NCI-H524 treated with DMSO at 0.1 percent for 48 hours (cell line): ENCODE data around the gene UNCX.
"Not testable (repeated sequence)": the region's sequence is repeated elsewhere in the genome, so short reads cannot be mapped to it uniquely, and the experiment has no call there.

Experiments
- DNase-seq: peaks from one replicate; lab custom pipeline; 2025; lab: John Stamatoyannopoulos, UW

The UNCX gene

DNA sequence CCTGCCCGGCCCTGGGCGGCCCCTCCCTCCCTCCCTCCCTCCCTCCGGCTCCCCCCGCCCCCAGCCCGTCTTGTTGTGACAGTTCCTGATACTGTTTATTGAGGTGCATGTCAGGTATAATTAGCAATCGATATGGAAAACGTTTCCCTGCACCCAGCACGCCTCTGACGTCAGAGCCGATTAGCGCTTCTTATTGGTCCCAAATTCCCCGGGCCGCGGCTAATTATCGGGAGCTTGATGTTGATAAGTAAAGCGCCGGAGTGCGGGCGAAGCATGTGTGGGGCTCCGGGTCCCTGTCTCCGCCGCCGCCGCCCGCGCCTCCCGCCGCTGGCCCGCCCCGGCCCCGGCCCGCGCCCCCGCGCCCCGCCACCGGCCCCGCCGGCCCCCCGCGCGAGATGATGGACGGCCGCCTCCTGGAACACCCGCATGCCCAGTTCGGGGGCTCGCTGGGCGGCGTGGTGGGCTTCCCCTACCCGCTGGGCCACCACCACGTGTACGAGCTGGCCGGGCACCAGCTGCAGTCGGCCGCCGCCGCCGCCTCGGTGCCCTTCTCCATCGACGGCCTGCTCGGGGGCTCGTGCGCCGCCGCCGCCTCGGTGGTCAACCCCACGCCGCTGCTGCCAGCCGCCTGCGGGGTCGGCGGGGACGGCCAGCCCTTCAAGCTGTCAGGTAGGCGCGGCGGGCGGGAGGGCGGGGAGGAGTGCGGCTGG is at the start of gene UNCX:
TSS of gene UNCX (plus strand) at position 250 of the 710 bp plus-strand sequence. CDS start at position 396, 146 bp downstream.
- no peak for DNase-seq

DNA sequence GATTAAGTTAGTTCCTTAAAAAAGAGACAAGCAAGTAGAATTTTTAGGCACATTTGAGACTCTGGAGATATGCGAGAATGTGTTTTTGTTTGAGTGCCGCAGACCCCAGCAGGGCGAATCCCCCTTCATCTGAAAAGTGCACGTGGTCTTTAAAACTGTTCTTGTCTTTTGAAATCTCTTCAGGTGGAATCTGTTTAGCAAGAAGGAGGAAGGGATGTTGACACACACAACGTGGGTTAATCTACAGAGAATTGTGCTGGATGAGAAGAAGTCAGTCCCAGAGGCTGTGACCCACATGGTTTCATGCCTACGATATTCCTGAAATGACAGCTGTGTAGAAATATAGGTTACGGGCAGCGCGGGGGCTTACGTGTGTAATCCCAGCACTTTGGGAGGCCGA is 45.5 kb upstream of the UNCX start:
- DNase-seq, result no peak

DNA sequence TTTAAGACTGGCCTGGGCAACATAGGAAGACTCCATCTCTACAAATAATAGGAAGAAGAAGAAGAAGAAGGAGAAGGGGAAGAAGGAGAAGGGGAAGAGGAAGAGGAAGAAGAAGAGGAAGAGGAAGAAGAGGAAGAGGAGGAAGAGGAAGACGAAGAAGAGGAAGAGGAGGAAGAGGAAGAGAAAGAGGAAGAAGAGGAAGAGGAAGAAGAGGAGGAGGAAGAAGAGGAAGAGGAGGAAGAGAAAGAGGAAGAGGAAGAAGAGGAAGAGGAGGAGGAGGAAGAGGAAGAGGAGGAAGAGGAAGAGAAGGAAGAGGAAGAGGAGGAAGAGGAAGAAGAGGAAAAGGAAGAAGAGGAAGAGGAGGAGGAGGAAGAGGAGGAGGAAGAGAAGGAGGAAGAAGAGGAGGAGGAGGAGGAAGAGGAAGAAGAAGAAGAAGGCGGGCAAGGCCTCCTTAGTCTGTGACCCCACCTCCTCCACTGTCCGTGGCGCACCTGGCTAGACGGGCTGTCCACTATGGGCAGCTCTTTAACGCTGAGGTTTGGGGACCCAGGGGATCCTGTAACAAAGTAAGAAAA is 43.9 kb upstream of the UNCX start:
- no peak for DNase-seq

DNA sequence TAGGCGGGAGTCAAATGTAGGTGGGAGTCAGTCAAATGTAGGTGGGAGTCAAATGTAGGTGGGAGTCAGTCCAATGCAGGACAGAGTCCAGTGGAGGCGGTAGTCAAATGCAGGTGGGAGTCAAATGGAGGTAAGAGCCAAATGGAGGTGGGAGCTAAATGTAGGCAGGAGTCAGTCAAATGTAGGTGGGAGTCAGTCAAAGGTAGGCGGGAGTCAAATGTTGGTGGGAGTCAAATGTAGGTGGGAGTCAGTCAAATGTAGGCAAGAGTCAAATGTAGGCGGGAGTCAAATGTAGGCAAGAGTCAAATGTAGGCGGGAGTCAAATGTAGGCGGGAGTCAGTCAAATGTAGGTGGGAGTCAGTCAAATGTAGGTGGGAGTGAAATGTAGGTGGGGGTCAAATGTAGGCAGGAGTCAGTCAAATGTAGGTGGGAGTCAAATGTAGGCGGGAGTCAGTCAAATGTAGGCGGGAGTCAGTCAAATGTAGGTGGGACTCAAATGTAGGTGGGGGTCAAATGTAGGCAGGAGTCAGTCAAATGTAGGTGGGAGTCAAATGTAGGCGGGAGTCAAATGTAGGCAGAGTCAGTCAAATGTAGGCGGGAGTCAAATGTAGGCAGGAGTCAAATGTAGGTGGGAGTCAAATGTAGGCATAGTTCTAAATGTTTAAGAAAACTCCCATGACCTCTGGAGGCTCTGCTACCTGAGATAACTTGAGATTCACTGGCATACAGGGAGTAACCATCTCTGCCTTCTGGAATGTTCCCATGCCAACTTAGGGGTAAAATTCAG is 42.5 kb upstream of the UNCX start:
- DNase-seq, result no peak

DNA sequence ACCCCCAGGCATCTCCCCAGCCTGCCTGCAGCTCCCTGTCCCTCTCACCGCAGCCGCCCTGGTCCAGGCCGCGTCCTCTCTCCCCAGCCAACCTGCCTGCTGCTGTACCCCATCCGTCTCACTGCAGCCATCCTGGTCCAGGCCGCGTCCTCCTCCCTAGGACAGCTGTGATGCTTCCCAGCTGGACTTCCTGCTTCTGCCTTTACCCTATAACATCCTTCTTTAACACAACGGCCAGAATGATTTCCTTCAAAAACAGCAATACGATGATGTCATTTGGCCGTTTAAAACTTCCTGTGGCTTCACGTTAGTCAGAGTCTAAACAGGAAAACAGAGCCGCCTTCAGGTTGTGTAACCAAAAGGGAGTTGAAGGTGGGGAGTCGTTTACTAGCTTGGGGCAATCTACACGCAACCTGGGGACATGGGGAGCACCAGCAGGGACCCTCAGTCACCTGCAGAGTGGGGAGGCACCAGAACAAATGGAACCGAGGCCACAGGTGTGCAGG is 40.4 kb upstream of the UNCX start:
- DNase-seq, result no peak

DNA sequence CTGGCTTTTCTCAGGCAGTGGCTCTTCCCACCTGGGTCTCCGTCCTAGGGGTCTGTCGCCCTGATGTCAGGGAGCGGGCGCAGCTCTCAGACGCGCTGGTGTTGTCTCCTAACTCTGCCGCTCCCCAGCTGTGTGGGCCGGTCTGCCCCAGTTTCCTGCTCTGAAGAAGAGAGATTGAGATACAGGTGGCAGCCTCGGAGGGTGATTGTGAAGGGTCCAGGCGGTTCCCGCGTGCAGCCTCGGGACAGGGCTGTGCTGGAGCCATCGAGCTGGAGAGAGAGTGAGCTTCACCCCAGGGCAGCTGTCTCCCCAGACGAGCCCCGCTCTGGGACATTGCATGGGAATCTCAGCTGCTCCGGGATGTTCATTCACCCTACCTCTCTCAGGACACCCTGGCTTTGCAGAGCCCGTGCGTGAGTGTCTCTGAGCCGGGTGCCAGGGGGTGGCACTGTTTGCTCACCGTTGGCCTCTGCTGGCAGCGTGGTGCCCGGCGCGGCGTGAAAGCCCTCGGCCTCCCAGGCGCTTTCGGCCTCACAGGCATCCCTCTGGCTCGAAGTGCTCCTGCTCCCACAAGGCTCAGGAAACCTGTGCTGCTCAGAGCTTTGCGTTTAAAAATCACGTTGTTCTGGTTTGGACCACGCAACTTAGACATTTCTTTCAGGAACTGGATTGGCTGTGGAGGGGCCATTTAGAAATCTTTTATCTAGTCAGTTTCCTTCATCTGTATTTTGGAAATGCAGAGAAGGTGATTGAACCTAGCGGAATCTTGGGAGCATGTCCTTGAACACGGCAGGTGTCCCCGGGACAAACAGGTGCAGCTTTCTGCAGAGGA is 38.9 kb upstream of the UNCX start:
- DNase-seq, result no peak

DNA sequence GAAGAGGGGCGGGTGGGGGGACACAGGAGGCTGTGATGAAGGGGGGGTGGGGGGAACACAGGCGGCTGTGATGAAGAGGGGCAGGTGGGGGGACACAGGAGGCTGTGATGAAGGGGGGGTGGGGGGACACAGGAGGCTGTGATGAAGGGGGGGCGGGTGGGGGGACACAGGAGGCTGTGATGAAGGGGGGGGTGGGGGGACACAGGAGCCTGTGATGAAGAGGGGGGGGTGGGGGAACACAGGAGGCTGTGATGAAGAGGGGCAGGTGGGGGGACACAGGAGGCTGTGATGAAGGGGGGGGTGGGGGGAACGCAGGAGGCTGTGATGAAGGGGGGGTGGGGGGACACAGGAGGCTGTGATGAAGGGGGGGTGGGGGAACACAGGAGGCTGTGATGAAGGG is 36.2 kb upstream of the UNCX start:
- not testable (repeated sequence) for DNase-seq

DNA sequence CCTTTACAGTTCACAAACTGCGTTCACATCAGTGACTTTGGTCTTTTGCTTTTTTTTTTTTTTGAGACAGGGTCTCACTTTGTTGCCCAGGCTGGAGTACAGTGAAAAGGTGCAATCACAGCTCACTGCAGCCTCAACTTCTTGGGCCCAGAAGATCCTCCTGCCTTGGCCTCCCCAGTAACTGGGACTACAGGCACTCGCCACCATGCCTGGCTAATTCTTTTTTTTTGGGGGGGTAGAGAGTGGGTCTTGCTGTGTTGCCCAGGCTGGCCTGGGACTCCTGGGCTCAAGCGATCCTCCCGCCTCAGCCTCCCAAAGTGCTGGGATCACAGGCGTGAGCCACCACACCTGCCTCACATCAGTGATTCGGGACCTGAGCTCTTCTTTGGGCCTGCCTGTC is 35.7 kb upstream of the UNCX start:
- no peak for DNase-seq

DNA sequence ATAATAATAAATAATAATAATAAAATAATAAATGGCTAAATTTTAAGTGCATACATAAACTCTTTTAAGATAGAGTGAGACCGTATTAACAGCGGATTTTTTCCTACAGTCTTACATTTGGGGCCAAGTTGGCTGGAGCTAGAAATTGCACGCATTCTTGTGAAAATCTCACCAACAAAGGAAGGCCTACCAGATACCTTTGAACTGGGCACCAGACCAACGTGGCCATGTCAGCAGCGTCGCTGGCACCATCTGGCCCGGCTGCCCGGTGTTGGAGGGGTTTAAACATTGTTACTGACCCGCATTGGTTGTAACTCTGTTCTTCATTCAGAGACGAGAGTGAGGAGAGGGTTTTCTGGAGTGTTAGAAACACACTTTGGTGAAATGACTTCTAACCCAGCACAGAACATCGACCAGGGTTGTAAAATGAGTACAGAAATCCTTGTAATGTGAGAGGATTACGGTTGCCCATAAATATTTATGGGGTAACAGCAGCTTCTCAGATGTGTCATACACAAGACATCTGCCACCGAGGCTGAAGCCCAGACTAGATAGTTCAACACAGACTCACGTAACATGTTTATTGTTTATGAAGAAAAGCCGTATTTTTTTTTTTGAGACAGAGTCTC is 34.6 kb upstream of the UNCX start:
- peak; percentile 63 for DNase-seq

DNA sequence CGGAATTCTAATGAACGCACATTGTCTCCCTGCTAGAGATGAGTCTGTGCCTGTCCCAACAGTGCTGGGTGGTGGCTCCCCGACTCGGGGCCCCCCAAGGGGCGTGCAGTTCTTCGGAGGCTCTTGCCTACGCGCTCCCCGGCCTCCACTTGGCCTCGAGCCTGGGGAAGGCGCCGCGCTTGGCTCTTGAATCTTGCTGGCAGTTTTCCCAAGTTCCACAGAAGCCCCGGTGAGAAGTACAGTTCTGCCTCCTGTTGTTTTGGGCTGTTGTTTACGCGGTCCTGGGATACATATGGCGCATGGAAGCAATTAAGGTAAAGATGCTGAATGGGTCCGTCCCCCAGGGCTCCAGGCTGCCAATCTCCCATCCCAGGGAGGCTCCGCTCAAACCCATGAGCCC is 32.6 kb upstream of the UNCX start:
- DNase-seq, result peak; percentile 51

DNA sequence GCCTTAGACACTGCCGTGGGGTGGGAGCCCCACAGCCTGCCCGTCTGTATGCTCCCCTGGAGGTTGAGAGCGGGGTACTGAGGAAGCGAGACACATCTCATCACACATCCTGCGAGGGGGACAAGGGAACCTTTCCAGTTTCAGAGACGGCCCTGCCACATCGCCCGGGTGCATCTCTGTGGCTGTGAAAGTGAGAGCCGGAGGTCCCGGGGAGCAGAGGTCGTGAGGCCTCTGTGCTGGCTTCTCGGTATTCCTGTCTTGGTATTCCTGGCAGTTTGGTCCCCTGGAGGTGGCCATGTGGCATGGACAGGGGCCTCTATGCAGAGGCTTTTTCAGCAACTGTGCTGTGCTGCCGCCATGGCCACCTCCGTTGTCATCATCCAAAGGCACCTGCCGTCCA is 30.8 kb upstream of the UNCX start:
- no peak for DNase-seq

DNA sequence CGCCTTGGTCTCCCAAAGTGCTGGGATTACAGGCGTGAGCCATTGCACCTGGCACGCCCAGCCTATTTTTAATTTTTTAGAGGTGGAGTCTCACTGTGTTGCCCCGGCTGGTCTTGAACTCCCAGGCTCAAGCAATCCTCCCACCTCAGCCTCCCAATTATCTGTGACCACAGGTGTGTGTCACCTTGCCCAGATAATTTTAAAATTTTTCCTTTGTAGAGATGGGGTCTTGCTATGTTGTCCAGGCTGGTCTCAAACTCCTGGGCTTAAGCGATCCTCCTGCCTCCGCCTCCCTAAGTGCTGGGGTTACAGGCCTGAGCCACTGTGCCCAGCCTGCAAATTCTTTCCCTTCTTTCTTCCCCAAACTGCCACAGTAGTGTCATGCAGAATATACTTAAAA is 29.8 kb upstream of the UNCX start:
- not testable (repeated sequence) for DNase-seq

DNA sequence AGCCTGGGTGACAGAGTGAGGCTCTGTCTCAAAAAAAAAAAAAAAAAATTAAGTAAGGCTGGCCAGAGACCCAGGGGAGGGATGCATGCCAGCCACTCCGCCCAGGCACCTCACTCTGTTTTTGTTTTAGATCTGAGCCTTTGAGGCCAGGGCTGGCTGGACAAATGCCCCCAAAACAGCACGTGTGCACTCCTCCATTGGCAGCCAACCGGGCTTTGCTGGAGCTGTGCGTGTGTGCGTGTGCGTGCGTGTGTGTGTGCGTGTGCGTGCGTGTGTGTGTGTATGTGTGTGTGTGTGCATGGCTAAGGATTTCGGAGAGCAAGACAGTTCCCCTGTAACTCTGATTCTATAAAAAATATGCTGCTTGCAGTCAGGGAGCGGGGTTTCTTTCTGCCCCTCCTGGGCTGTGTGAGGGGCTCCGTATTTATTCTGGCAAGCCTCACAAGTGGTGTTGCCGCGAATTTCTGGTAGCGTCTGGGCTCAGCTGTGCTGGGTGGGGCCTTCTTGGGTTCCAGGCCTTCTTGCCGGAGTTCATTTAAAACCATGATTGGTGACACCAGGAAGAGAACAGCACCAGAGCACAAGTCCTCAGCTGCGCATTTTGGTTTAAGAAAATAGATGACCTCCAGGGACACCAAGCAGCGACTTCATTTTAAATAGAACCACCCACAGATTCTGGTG is 28.1 kb upstream of the UNCX start:
- DNase-seq, result no peak

DNA sequence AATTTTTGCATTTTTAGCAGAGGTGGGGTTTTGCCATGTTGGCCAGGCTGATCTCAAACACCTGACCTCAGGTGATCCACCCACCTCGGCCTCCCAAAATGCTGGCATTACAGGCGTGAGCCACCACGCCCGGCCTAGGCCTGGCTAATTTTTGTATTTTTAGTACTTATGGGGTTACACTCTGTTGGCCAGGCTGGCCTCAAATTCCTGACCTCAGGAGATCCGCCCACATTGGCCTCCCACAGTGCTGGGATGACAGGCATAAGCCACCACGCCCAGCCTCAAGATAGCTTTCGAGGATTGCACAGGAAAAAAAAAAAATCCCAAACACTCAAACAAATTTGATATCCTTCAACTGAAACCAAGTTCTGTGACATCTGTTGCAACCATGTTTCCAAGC is 26.9 kb upstream of the UNCX start:
- not testable (repeated sequence) for DNase-seq

DNA sequence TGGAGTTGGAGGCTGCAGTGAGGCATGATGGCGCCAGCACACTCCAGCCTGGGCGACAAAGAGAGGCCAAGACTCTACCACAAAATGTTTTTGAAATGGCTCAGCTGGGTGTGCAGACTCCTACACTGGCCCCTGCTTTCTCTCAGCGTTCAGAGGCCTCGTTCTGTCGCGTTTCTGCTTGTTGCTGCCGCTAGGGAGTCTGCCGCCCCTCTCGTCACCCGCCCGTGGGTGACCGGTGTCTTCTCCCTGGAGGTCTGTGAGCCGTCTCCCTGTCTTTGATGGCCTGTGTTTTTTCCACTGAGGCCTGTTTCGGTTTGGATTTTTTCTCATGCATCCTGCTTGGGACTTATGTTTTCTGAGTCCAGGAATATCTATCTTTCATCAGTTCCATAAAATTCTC is 23.6 kb upstream of the UNCX start:
- no peak for DNase-seq

DNA sequence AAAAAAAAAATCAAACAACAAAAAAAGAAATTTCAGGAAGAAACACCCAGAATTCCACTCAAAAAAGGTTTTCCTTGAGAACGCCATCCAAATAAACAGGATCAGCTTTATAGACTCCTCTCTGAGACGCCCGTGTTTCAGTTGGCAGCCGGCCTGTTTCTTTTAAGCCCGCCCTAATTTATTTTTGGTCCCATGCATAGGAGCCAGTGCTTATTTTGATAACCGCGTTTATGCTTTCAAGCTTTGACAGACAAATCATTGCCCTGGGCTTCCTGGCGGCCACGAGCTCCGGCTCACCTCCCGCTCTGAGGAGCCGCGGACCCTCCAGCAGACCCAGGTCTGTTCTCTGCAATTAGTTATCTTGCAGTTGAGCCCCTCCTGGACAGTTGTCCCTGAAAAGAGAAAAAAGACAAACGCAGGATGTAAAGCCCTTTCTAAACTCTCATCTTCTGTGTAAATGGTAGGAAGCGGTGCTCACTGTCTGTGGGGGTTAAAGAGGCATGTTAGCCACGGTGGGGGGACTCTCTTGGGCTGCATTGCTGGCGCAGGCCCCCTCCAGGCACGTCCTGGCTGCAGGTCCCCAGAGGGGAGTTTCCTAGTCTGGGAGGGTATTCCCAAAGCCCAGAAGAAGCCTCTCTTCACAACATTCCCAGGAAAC is 22.2 kb upstream of the UNCX start:
- no peak for DNase-seq

DNA sequence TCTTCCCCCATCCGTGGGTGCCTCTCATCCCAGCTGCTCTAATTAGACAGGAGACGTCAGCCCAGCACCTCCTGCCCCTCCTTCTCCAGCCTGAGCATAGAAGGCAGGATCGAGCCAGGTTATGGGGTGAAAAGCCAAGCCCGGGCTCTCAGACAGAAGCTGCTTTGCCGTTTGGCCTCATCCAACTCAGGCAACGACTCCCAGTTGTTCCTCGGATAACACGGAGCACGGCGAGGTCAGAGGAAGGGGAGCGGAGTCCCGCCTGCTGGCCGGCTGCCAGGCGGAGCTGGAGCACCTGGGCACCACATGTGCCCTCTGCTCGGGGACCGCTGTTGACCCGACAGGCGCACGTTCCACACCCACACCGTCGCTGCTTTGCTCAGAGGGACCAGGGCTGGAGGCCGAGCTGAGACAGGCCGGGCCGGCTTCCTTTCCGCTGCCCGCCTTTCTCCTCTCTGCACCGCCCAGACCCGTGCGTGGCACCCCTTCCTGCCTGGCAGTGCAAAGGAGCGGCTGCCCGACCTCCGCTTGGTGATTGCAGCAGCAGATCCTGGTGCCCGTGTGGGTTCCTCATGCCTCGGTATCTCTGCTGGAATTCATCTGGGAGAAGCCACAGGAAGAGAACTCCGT is 21.6 kb upstream of the UNCX start:
- no peak for DNase-seq

DNA sequence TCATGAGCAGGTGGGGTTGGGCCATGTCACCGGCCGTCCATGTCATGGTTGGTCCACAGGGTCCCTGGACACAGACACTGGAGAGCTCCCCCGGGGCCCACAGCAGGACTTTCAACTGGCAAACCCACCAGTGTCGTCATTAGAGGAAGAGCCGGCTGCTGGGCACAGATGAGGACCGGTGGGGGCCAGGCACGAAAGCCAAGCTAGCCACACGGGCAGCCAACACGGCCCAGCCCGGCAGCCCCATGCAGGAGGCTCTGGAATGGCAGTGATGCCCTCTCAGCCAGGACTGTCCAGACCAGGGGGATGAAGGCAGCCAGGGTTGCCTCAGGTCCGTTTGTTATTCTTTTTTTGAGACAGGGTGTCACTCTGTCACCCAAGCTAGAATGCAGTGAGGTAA is 21.1 kb upstream of the UNCX start:
- no peak for DNase-seq

DNA sequence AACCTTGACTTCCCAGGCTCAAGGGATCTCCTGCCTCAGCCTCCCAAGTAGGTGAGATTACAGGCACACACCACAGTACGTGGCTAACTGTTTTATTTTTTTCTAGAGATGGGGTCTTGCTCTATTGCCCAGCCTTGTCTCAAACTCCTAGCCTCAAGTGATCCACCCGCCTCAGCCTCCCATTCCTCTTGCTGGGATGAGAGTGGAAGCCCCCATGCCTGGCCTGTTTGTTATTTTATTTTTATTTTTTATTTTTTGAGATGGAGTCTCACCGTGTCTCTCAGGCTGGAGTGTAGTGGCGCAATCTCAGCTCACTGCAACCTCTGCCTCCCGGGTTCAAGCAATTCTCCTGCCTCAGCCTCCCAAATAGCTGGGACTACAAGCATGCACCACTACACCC is 20.6 kb upstream of the UNCX start:
- not testable (repeated sequence) for DNase-seq

DNA sequence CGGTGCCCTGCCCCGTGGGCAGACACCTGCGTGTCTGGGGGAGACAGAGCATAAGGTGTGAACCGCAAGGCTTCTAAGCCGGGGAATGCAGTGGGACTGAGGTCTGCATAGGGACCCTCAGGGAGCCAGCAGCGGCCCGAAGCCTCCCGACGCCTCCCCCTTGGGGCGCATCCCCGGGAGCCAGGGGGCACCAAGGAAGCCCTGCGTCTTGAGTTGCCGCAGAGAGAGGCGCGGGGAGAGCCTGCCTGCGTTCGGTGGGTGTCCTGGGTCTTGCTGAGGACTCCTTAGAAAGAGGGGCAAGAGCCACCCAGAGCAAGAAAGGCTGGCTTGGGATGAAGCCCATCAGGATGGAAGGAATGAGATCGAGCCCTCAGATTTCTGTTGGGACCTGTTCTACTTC is 18.2 kb upstream of the UNCX start:
- no peak for DNase-seq
